H1 (cell line): ENCODE measurements around the gene FRK. TPM values are rescaled to one million over a fixed set of nuclear protein-coding genes. Genes with fewer than 3 reads are reported as not detected.

Experiments
- CTCF ChIA-PET: fragments of 300-600 bp; sonication (Branson Sonifier 250); formaldehyde crosslinking; loops from one replicate; lab custom pipeline; 2021; ENCODE audit not compliant: partially characterized antibody; lab: Charles Lee
- POLR2A ChIA-PET: fragments of 300-600 bp; sonication (Branson Sonifier 250); formaldehyde crosslinking; loops from one replicate; lab custom pipeline; 2021; ENCODE audit warnings: inconsistent platforms; ENCODE audit not compliant: partially characterized antibody; lab: Charles Lee
- DNase-seq, 2 experiments: peaks; one replicate each; pipeline versions ENCODE4 v3.0.0 to v3.0.0-alpha.2; 2010 to 2022; ENCODE audit warnings: low spot score in 2 of 2, low read depth in 1 of 2, mixed read lengths in 1 of 2
- FAIRE-seq: peaks from 2 replicates; lab custom pipeline; 2011; peaks lifted over from hg19 to GRCh38; lab: Jason Lieb, UNC
- H2AFZ ChIP-seq: 2 replicates; pipeline ENCODE4 v1.8.1; 2012; ENCODE audit warnings: low read length, inconsistent platforms
- H2AK5ac ChIP-seq: 2 replicates; pipeline ENCODE4 v1.6.1; 2013; ENCODE audit warnings: low read depth, low read length
- H2BK120ac ChIP-seq: replicated peaks from 2 replicates; pipeline ENCODE3; 2013; ENCODE audit warnings: low read depth, low read length, inconsistent platforms
- H2BK12ac ChIP-seq: 2 replicates; pipeline ENCODE4 v1.6.1; 2013; ENCODE audit warnings: low read depth, low read length
- H2BK15ac ChIP-seq: 2 replicates; pipeline ENCODE4 v1.6.1; 2013; ENCODE audit warnings: low read length
- H2BK20ac ChIP-seq: 2 replicates; pipeline ENCODE4 v1.6.1; 2013; ENCODE audit warnings: low read length
- H2BK5ac ChIP-seq: 2 replicates; pipeline ENCODE4 v1.6.1; 2013; ENCODE audit warnings: low read depth, low read length
- H3K14ac ChIP-seq: 2 replicates; pipeline ENCODE4 v1.6.1; 2013; ENCODE audit warnings: inconsistent platforms; ENCODE audit not compliant: insufficient read length
- H3K18ac ChIP-seq: 2 replicates; pipeline ENCODE4 v1.6.1; 2013; ENCODE audit warnings: low read length; ENCODE audit errors: extremely low read depth
- H3K23ac ChIP-seq: 2 replicates; pipeline ENCODE4 v1.6.1; 2013; ENCODE audit warnings: inconsistent platforms; ENCODE audit not compliant: insufficient read length
- H3K23me2 ChIP-seq: 2 replicates; pipeline ENCODE4 v1.6.1; 2013; ENCODE audit warnings: low read depth, low read length
- H3K27ac ChIP-seq: 2 replicates; pipeline ENCODE4 v1.6.1; 2011; ENCODE audit warnings: low read depth, low read length, inconsistent platforms
- H3K27me3 ChIP-seq, 4 experiments: replicated peaks in 1 of 4; 1 replicate in 1 of 4; 2 replicates in 3 of 4; pipeline versions ENCODE4 v1.6.1 to v1.8.1; 2011 to 2013; ENCODE audit warnings: low read length in 3 of 4, mild to moderate bottlenecking in 3 of 4, inconsistent platforms in 2 of 4, mixed read lengths in 2 of 4, moderate library complexity in 1 of 4; ENCODE audit not compliant: control insufficient read depth in 3 of 4, insufficient read depth in 3 of 4; ENCODE audit errors: extremely low read depth in 1 of 4
- H3K36me3 ChIP-seq, 4 experiments: 2 replicates each; pipeline versions ENCODE4 v1.6.1 to v1.8.1; 2011 to 2013; ENCODE audit warnings: mild to moderate bottlenecking in 4 of 4, low read length in 3 of 4, moderate library complexity in 2 of 4, control low read depth in 1 of 4, inconsistent platforms in 1 of 4; ENCODE audit not compliant: insufficient read depth in 4 of 4, control insufficient read depth in 2 of 4
- H3K4ac ChIP-seq: replicated peaks from 2 replicates; pipeline ENCODE3; 2013; ENCODE audit warnings: low read length, low read depth, mixed read lengths, inconsistent platforms; ENCODE audit not compliant: insufficient read length
- H3K4me1 ChIP-seq, 4 experiments: replicated peaks in 1 of 4; 1 replicate in 1 of 4; 2 replicates in 3 of 4; pipeline versions ENCODE4 v1.6.1 to v1.8.1; 2011 to 2013; ENCODE audit warnings: low read length in 3 of 4, inconsistent platforms in 2 of 4, mixed read lengths in 1 of 4; ENCODE audit not compliant: insufficient read depth in 4 of 4, control insufficient read depth in 3 of 4
- H3K4me2 ChIP-seq, 2 experiments: 2 replicates each; pipeline versions ENCODE4 v1.6.1 to v1.8.1; 2011 to 2013; ENCODE audit warnings: low read depth in 2 of 2, low read length in 2 of 2, control low read depth in 1 of 2, inconsistent platforms in 1 of 2, mild to moderate bottlenecking in 1 of 2; ENCODE audit not compliant: insufficient read depth in 1 of 2
- H3K4me3 ChIP-seq, 4 experiments: fragments of 200-600, 300-600 bp in 1 of 4; sonication (generic), shearing (Covaris generic), sonication (Bioruptor Twin) in 1 of 4; 2 replicates each; pipeline versions ENCODE4 v1.5.1 to v1.8.1; 2011 to 2016; ENCODE audit warnings: low read length in 4 of 4, low read depth in 3 of 4, control low read depth in 2 of 4, inconsistent platforms in 2 of 4, mild to moderate bottlenecking in 2 of 4, mixed read lengths in 1 of 4, moderate library complexity in 1 of 4; ENCODE audit not compliant: insufficient read depth in 2 of 4; ENCODE audit errors: extremely low read depth in 1 of 4
- H3K56ac ChIP-seq: replicated peaks from 2 replicates; pipeline ENCODE3; 2013; ENCODE audit warnings: low read depth, mild to moderate bottlenecking, mixed read lengths, low read length, inconsistent platforms; ENCODE audit not compliant: insufficient read length
- H3K79me1 ChIP-seq: 2 replicates; pipeline ENCODE4 v1.6.1; 2013; ENCODE audit warnings: low read depth, low read length, control low read depth
- H3K79me2 ChIP-seq, 2 experiments: 2 replicates each; pipeline versions ENCODE4 v1.6.1 to v1.8.1; 2012 to 2013; ENCODE audit warnings: low read length in 2 of 2, mild to moderate bottlenecking in 2 of 2, inconsistent platforms in 1 of 2; ENCODE audit not compliant: insufficient read depth in 2 of 2, control insufficient read depth in 1 of 2
- H3K9ac ChIP-seq, 4 experiments: replicated peaks in 1 of 4; 1 replicate in 1 of 4; 2 replicates in 3 of 4; pipeline versions ENCODE4 v1.6.1 to v1.8.1; 2011 to 2013; ENCODE audit warnings: low read depth in 3 of 4, low read length in 3 of 4, control low read depth in 2 of 4, mild to moderate bottlenecking in 2 of 4, moderate library complexity in 2 of 4, inconsistent platforms in 1 of 4; ENCODE audit errors: extremely low read depth in 1 of 4
- H3K9me3 ChIP-seq, 2 experiments: 2 replicates each; pipeline versions ENCODE4 v1.6.1 to v1.8.1; 2012 to 2013; ENCODE audit warnings: mild to moderate bottlenecking in 2 of 2, moderate library complexity in 2 of 2, control low read depth in 1 of 2, inconsistent platforms in 1 of 2, low read depth in 1 of 2, low read length in 1 of 2, mixed read lengths in 1 of 2; ENCODE audit not compliant: insufficient read depth in 2 of 2
- H4K20me1 ChIP-seq, 2 experiments: replicated peaks in 1 of 2; 2 replicates each; pipeline versions ENCODE3 to v1.8.1; 2011 to 2013; ENCODE audit warnings: inconsistent platforms in 2 of 2, low read length in 2 of 2, mild to moderate bottlenecking in 1 of 2; ENCODE audit not compliant: insufficient read depth in 2 of 2, control insufficient read depth in 1 of 2
- H4K5ac ChIP-seq: 2 replicates; pipeline ENCODE4 v1.6.1; 2013; ENCODE audit warnings: low read length, low read depth, mixed read lengths, inconsistent platforms; ENCODE audit not compliant: insufficient read length
- H4K8ac ChIP-seq: 2 replicates; pipeline ENCODE4 v1.8.0; 2013; ENCODE audit warnings: mild to moderate bottlenecking, moderate library complexity, low read length, inconsistent platforms; ENCODE audit not compliant: insufficient read depth; ENCODE audit errors: extremely low read depth
- H4K91ac ChIP-seq: replicated peaks from 2 replicates; pipeline ENCODE3; 2013; ENCODE audit warnings: low read length, mixed read lengths, inconsistent platforms; ENCODE audit not compliant: insufficient read length
- BRCA1 ChIP-seq: IDR thresholded peaks from 2 replicates; pipeline ENCODE4 v1.6.1; 2012; ENCODE audit warnings: low read depth, low read length, improper control_type of control experiment
- CBX5 ChIP-seq: fragments of 300-800, 300-1000 bp; sonication (generic); IDR thresholded peaks from 2 replicates; pipeline ENCODE4 v1.7.1; 2016; ENCODE audit warnings: antibody characterized with exemption, low read length, low read depth
- NANOG ChIP-seq: IDR thresholded peaks from 2 replicates; pipeline ENCODE4 v1.6.1; 2011; ENCODE audit warnings: low read length, low read depth, mild to moderate bottlenecking, inconsistent platforms; ENCODE audit not compliant: insufficient read depth, poor library complexity, severe bottlenecking
- TBP ChIP-seq: IDR thresholded peaks from 2 replicates; pipeline ENCODE4 v1.6.1; 2011; ENCODE audit warnings: low read depth, low read length, improper control_type of control experiment
- YY1 ChIP-seq: IDR thresholded peaks from 2 replicates; pipeline ENCODE4 v1.6.1; 2011; ENCODE audit warnings: low read depth, mild to moderate bottlenecking, low read length
- WGBS, 2 experiments: shearing (Covaris generic) in 1 of 2; methylation state at CpG; one replicate each; pipeline versions ENCODE4 v1.1.6 to v1.1.7; 2013 to 2015; ENCODE audit warnings: low lambda C conversion rate in 2 of 2, mixed read lengths in 2 of 2, inconsistent platforms in 1 of 2, low coverage in 1 of 2, missing lambda C conversion rate in 1 of 2; ENCODE audit not compliant: insufficient replicate concordance in 2 of 2, insufficient coverage in 1 of 2, insufficient read length in 1 of 2; ENCODE audit errors: extremely low coverage in 1 of 2, missing lambda C conversion rate in 1 of 2; 5-methylcytosine and 5-hydroxymethylcytosine counted together
- polyA plus RNA-seq, 7 experiments: library from polyadenylated mRNA; depleted of rRNA in 3 of 7; stranded (reverse) in 5 of 7; unstranded in 2 of 7; fragments of >200 nt in 5 of 7; fragments of 200-250 nt in 2 of 7; gene quantifications; 1 replicate in 5 of 7; 2 replicates in 1 of 7; 4 replicates in 1 of 7; pipeline versions ENCODE4 v1.2.1 to v1.2.3, GENCODE V29; 2011 to 2013; ENCODE audit warnings: missing spikeins in 2 of 7, mixed read lengths in 2 of 7
- total RNA-seq: library from RNA; stranded (reverse); fragmentation: NEBNext Ultra II Directional; extraction: Animal tissue kit (Norgen Biotek cat#: 25700); gene quantifications from 2 replicates; pipeline ENCODE4 v1.2.1, GENCODE V29; 2021
- TF ChIP-seq, protein P1 (sequence below): IDR thresholded peaks from 2 replicates; pipeline ENCODE4 v1.6.1; 2012; ENCODE audit warnings: inconsistent platforms
- TF ChIP-seq, protein P2 (sequence below): IDR thresholded peaks from 2 replicates; pipeline ENCODE4 v1.6.1; 2011; ENCODE audit warnings: low read length, improper control_type of control experiment

FRK gene
- total and polyA plus RNA-seq, 2 of the 8 experiments (the other 6 are each of a cell fraction or from before 2014, with no cell fraction given), result 0.11 to 0.24 TPM

DNA sequence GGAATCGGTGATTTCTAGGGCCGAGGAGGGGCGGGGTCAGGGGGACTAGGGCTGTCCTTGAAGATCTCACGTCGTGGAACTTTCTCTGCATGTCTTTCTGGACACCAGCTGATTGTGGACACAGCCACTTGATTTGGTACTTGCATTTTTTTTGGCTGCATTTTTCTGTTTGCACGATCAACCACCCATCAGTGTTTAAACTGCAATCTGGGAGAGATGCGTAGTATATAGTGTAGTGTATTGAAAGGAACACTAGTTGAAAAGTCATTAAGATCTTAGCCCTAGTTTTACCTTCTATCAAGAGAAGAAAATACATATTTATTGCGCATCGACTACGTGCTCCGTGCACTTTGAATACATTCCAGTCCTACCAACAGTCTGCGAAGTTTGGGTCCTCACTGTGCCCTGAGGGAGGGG is 40.6 kb upstream of the FRK start:
- FAIRE-seq (no peak), DNase-seq (no peak)
- H3K18ac ChIP-seq, result peak overlapping the region; percentile 49; the same call in 1 of the 2 replicates
- H3K4ac ChIP-seq, result no peak overlapping the region
- H3K27ac ChIP-seq, result peak overlapping the region; percentile 98
- no peak overlapping the region for H2BK20ac ChIP-seq
- H3K56ac ChIP-seq, result no peak overlapping the region
- peak overlapping the region; percentile 78 to 97 (median 86) for H3K4me3 ChIP-seq
- no peak overlapping the region for H4K5ac ChIP-seq
- no peaks in the 10 kb centered on the region for H4K20me1 ChIP-seq
- peak overlapping the region; percentile 99; the same call in 1 of the 2 replicates for H2AFZ ChIP-seq
- H3K23me2 ChIP-seq, result peaks cover 5% of the 10 kb centered on the region
- peak overlapping the region; percentile 45 for H4K91ac ChIP-seq
- peak overlapping the region; percentile 88 to 99 (median 94) for H3K9ac ChIP-seq
- H2BK5ac ChIP-seq, result peak overlapping the region; percentile 98
- H4K8ac ChIP-seq, result peak overlapping the region; percentile 96; the same call in 1 of the 2 replicates
- H3K36me3 ChIP-seq, result peaks cover 0 to 3% (median 0%) of the 10 kb centered on the region in 4 experiments; a peak in 2 of 8 replicates
- H2BK120ac ChIP-seq, result no peak overlapping the region
- WGBS, 2 experiments, result 10% methylated on average over 12 of the region's 12 CpGs; no CpG with 5 or more reads in 1 of the 2 experiments
- H3K79me1 ChIP-seq, result no peaks in the 10 kb centered on the region; the same call in 1 of the 2 replicates
- ChIA-PET POLR2A (interaction anchor here (0.8 to 3.8 kb wide), 10 partner anchors 9 to 152 kb away, joined by 3 to 18 read pairs (median 3); partner anchors contain the start of gene FRK), CTCF (interaction anchor here (0.9 to 3.8 kb wide), 3 partner anchors 11 to 40 kb away, joined by 3 to 32 read pairs (median 4); partner anchors contain the start of gene FRK)
- peak overlapping the region; percentile 53; the same call in 1 of the 2 replicates for H2BK15ac ChIP-seq
- H3K23ac ChIP-seq, result no peak overlapping the region
- H3K9me3 ChIP-seq, result peaks cover 3 to 6% of the 10 kb centered on the region in 2 experiments; a peak in 2 of 4 replicates
- H2AK5ac ChIP-seq, result no peak overlapping the region
- no peak overlapping the region for H3K14ac ChIP-seq
- H3K4me2 ChIP-seq, result peak overlapping the region; percentile 82 to 88
- H3K79me2 ChIP-seq, result peaks cover 0 to 46% of the 10 kb centered on the region in 2 experiments; a peak in 2 of 4 replicates
- peaks cover 0 to 25% (median 16%) of the 10 kb centered on the region in 4 experiments; a peak in 6 of 7 replicates for H3K4me1 ChIP-seq
- peak overlapping the region; percentile 75; the same call in 1 of the 2 replicates for H2BK12ac ChIP-seq
- H3K27me3 ChIP-seq, result no peaks in the 10 kb centered on the region
- TF ChIP-seq BRCA1 (no peak), YY1 (no peak), NANOG (no peak), TBP (no peak), CBX5 (no peak)
- TF ChIP-seq, protein P1, sequence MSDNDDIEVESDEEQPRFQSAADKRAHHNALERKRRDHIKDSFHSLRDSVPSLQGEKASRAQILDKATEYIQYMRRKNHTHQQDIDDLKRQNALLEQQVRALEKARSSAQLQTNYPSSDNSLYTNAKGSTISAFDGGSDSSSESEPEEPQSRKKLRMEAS, result no peak
- TF ChIP-seq, protein P2, sequence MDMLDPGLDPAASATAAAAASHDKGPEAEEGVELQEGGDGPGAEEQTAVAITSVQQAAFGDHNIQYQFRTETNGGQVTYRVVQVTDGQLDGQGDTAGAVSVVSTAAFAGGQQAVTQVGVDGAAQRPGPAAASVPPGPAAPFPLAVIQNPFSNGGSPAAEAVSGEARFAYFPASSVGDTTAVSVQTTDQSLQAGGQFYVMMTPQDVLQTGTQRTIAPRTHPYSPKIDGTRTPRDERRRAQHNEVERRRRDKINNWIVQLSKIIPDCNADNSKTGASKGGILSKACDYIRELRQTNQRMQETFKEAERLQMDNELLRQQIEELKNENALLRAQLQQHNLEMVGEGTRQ, result no peak
